SK-N-SH treated with all-trans-retinoic acid at 6 μM for 48 hours (cell line): ENCODE data around the gene FDX2.

Experiments
- ATAC-seq: fragments of 200-7000 bp; cut with Tn5 transposase; 3 replicates; pipeline ENCODE4 v1.9.1; 2020; ENCODE audit warnings: mild to moderate bottlenecking, moderate library complexity
- CSDC2 ChIP-seq: fragments of 250-450 bp; sonication (Bioruptor Pico); IDR thresholded peaks from 2 replicates; pipeline ENCODE4 v1.5.0; 2020; ENCODE audit warnings: mild to moderate bottlenecking, moderate library complexity
- ESRRG ChIP-seq: fragments of 250-450 bp; sonication (Bioruptor Pico); IDR thresholded peaks from 2 replicates; pipeline ENCODE4 v1.6.1; 2021; ENCODE audit warnings: mild to moderate bottlenecking
- GLIS3 ChIP-seq: fragments of 250-450 bp; sonication (Bioruptor Pico); IDR thresholded peaks from 2 replicates; pipeline ENCODE4 v1.5.0; 2020; ENCODE audit warnings: mild to moderate bottlenecking, moderate library complexity
- ISL1 ChIP-seq: fragments of 250-450 bp; sonication (Bioruptor Pico); IDR thresholded peaks from 2 replicates; pipeline ENCODE4 v2.1.2; 2022; ENCODE audit warnings: mild to moderate bottlenecking, moderate library complexity
- OSR1 ChIP-seq: fragments of 250-450 bp; sonication (Bioruptor Pico); IDR thresholded peaks from 2 replicates; pipeline ENCODE4 v1.8.0; 2022; ENCODE audit warnings: moderate library complexity, mild to moderate bottlenecking, inconsistent platforms
- PATZ1 ChIP-seq: fragments of 250-450 bp; sonication (Bioruptor Pico); IDR thresholded peaks from 2 replicates; pipeline ENCODE4 v1.8.0; 2020; ENCODE audit warnings: mild to moderate bottlenecking, moderate library complexity, borderline replicate concordance
- POU6F1 ChIP-seq: fragments of 250-450 bp; sonication (Bioruptor Pico); IDR thresholded peaks from 2 replicates; pipeline ENCODE4 v1.8.0; 2021; ENCODE audit warnings: low read depth, mild to moderate bottlenecking, moderate library complexity, borderline replicate concordance
- PPARA ChIP-seq: fragments of 250-450 bp; sonication (Bioruptor Pico); IDR thresholded peaks from 2 replicates; pipeline ENCODE4 v1.5.0; 2020; ENCODE audit warnings: mild to moderate bottlenecking, borderline replicate concordance
- RARB ChIP-seq: fragments of 250-450 bp; sonication (Bioruptor Pico); IDR thresholded peaks from 2 replicates; pipeline ENCODE4 v1.8.0; 2021; ENCODE audit warnings: mild to moderate bottlenecking, moderate library complexity
- SNAI2 ChIP-seq: fragments of 250-450 bp; sonication (Bioruptor Pico); IDR thresholded peaks from 2 replicates; pipeline ENCODE4 v1.5.0; 2020; ENCODE audit warnings: mild to moderate bottlenecking, moderate library complexity
- TCF4 ChIP-seq: fragments of 250-450 bp; sonication (Bioruptor Pico); IDR thresholded peaks from 2 replicates; pipeline ENCODE4 v1.8.0; 2021; ENCODE audit warnings: mild to moderate bottlenecking, moderate library complexity, borderline replicate concordance
- TSHZ2 ChIP-seq: fragments of 250-450 bp; sonication (Bioruptor Pico); IDR thresholded peaks from 2 replicates; pipeline ENCODE4 v1.5.0; 2020; ENCODE audit warnings: mild to moderate bottlenecking, moderate library complexity
- ZC3H10 ChIP-seq: fragments of 250-450 bp; sonication (Bioruptor Pico); IDR thresholded peaks from 2 replicates; pipeline ENCODE4 v1.5.1; 2021; ENCODE audit warnings: mild to moderate bottlenecking, moderate library complexity
- ZFP30 ChIP-seq: fragments of 450-650 bp; formaldehyde crosslinking; IDR thresholded peaks from 2 replicates; pipeline ENCODE4 v1.5.0; 2022; ENCODE audit warnings: mild to moderate bottlenecking, moderate library complexity
- ZNF70 ChIP-seq: fragments of 450-650 bp; formaldehyde crosslinking; IDR thresholded peaks from 2 replicates; pipeline ENCODE4 v1.5.0; 2020; ENCODE audit warnings: mild to moderate bottlenecking, moderate library complexity
- ZNF8 ChIP-seq: fragments of 450-650 bp; formaldehyde crosslinking; IDR thresholded peaks from 2 replicates; pipeline ENCODE4 v1.5.0; 2020; ENCODE audit warnings: mild to moderate bottlenecking, moderate library complexity
- TF ChIP-seq, protein P1 (sequence below): fragments of 250-450 bp; sonication (Bioruptor Pico); IDR thresholded peaks from 2 replicates; pipeline ENCODE4 v1.5.1; 2021; ENCODE audit warnings: mild to moderate bottlenecking, moderate library complexity
- TF ChIP-seq, protein P2 (sequence below): fragments of 250-450 bp; sonication (Bioruptor Pico); IDR thresholded peaks from 2 replicates; pipeline ENCODE4 v1.5.1; 2020; ENCODE audit warnings: low read depth, mild to moderate bottlenecking, moderate library complexity

The FDX2 gene

DNA sequence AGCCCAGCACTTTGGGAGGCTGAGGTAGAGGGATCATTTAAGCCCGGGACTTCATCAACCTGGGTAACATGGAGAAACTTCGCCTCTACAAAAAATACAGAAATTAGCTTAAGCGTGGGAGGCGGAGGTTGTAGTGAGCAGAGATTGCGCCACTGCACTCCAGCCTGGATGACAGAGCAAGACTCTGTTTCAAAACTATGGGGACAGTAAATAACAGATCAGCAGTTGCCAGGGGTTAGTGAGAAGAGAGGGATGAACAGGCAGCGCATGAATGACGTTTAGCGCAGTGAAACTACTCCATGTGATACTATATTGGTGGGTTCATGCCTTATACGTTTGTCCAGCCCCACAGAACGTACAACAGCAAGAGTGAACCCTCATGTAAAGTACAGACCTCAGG is 30.7 kb upstream of the FDX2 start:
- no peak; the same call in 1 of the 3 replicates for ATAC-seq
- TF ChIP-seq SNAI2 (CRISPR knock-in tag) (no peak), POU6F1 (no peak), ISL1 (CRISPR knock-in tag) (no peak), ZC3H10 (CRISPR knock-in tag) (no peak), OSR1 (CRISPR knock-in tag) (no peak), TSHZ2 (CRISPR knock-in tag) (no peak), ZNF70 (no peak), ESRRG (no peak)
- TF ChIP-seq, protein P1, sequence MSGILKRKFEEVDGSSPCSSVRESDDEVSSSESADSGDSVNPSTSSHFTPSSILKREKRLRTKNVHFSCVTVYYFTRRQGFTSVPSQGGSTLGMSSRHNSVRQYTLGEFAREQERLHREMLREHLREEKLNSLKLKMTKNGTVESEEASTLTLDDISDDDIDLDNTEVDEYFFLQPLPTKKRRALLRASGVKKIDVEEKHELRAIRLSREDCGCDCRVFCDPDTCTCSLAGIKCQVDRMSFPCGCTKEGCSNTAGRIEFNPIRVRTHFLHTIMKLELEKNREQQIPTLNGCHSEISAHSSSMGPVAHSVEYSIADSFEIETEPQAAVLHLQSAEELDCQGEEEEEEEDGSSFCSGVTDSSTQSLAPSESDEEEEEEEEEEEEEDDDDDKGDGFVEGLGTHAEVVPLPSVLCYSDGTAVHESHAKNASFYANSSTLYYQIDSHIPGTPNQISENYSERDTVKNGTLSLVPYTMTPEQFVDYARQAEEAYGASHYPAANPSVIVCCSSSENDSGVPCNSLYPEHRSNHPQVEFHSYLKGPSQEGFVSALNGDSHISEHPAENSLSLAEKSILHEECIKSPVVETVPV: no peak

- peak; percentile 59 for ATAC-seq
- TF ChIP-seq OSR1 (CRISPR knock-in tag) (no peak), GLIS3 (CRISPR knock-in tag) (no peak), RARB (no peak), PPARA (no peak), ZNF8 (no peak), SNAI2 (CRISPR knock-in tag) (no peak), ZFP30 (CRISPR knock-in tag) (no peak), TCF4 (no peak), ZNF70 (no peak), CSDC2 (CRISPR knock-in tag) (no peak)
- TF ChIP-seq, protein P2, sequence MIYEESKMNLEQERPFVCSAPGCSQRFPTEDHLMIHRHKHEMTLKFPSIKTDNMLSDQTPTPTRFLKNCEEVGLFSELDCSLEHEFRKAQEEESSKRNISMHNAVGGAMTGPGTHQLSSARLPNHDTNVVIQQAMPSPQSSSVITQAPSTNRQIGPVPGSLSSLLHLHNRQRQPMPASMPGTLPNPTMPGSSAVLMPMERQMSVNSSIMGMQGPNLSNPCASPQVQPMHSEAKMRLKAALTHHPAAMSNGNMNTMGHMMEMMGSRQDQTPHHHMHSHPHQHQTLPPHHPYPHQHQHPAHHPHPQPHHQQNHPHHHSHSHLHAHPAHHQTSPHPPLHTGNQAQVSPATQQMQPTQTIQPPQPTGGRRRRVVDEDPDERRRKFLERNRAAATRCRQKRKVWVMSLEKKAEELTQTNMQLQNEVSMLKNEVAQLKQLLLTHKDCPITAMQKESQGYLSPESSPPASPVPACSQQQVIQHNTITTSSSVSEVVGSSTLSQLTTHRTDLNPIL (CRISPR knock-in tag): no peak
Measured at GRCh38 chr19:10344780-10345179, 29.0 kb upstream of the FDX2 start.

DNA sequence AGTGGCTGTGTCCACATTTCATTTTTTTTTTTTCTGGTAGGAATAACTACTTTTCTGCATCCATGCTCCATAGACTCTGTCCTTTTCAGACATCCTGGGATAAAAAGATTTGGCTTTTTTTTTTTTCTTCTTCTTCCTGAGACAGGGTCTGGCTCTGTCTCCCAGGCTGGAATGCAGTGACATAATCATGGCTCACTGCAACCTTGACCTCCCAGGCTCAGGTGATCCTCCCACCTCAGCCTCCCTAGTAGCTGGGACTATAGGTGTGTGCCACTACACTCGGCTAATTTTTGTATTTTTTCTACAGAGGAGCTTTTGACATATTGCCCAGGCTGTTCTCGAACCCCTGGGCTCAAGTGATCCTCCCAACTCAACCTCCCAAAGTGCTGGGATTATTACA is 27.7 kb upstream of the FDX2 start:
- ATAC-seq: no peak
- TF ChIP-seq ISL1 (CRISPR knock-in tag) (no peak), ZNF70 (no peak), GLIS3 (CRISPR knock-in tag) (no peak), PPARA (no peak), ZFP30 (CRISPR knock-in tag) (no peak), TSHZ2 (CRISPR knock-in tag) (no peak), ZC3H10 (CRISPR knock-in tag) (no peak), PATZ1 (CRISPR knock-in tag) (no peak)
- TF ChIP-seq, protein P2 (CRISPR knock-in tag): no peak
